ENCODE data around the gene EIF4G3.
"Not testable (repeated sequence)": the region's sequence is repeated elsewhere in the genome, so short reads cannot be mapped to it uniquely, and the experiment has no call there.

EIF4G3 gene

DNA sequence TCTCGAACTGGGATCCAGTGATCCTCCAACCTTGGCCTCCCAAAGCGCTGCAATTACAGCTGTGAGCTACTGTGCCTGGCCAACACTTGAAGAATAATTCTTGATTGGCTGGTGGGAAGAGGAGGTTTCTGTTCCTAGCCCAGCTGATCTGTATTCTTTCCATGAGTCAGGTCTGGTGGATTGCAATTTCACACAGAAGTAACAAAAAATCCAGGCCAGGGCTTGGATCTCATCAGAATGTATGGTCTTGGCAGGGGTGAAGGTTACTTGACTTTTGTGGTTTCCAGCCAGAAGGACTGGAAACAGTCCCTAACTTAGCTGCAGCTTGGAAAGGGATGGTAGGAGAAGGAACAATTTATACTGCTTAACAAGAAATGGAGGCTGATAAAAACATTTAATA is 384.5 kb downstream of the EIF4G3 start:
- DNase-seq: no peak

DNA sequence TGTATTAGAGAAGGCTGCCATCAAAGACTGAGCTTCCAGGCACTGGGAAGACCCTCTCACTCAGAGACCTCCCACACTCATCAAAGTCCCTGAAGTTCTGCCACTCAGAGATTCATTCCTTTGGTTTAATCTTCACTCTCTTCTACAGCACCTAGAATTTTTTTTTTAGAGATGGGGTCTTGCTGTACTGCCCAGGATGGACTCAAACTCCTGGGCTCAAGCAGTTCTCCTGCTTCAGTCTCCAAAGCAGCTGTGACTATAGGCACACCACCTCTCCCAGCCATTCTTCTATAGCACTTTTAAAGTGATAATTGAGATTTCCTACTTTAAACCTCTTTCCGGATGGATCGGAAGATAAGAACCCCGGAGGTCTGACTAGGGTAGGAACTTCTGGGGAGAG is 385.9 kb downstream of the EIF4G3 start:
- no peak for DNase-seq

DNA sequence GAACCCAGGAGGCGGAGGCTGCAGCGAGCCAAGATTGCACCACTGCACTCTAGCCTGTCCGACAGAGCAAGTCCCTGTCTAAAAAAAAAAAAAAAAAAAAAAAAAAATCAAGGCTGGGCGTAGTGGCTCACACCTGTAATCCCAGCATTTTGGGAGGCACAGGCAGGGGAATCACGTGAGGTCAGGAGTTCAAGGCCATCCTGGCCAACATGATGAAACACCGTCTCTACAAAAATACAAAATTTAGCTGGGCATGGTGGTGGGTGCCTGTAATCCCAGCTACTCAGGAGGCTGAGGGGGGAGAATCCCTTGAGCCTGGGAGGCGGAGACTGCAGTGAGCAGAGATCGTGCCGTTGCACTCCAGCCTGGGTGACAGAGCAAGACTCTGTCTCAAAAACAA is 387.1 kb downstream of the EIF4G3 start:
- not testable (repeated sequence) for DNase-seq

DNA sequence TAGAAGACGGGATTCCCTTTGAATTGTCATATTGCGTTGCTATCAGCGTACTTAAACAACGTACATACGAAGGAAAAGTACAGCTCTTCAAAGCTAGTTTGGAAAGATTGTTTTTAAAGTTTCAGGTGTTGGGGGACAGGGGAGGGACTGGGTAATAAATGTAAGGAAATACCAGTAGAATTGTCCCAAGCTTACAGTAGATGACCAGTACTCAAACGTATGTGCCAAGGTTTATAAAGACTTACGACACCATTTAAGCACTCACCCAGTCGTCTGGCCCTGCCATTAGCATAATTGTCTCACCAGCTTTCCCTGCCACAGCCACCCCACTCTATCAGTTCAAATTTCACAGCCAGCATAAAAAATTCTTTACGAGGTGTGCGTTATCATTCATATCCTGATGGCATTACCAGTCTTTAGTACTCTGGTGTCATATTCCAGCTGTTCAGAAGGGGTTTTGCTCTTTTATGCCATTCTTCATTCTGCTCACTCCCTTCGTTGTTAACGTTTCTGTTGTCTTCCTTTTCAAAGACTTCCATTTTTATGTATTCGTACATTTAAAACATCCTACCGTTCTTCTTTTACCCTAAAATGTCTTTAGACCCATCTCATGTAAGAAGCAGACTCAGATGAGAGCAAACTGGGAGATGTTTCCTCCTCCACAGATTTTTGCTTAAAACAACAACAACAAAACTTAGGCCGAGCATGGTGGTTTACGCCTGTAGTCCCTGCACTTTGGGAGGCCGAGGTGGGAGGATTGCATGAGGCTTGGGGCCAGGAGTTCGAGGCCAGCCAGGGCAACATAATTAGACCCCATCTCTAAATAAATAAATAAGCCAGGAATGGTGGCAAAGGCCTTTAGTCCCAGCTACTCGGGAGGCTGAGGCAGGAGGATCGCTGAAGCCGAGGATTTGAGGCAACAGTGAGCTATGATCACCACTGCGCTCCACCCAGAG is 388.6 kb downstream of the EIF4G3 start:
- DNase-seq: no peak

DNA sequence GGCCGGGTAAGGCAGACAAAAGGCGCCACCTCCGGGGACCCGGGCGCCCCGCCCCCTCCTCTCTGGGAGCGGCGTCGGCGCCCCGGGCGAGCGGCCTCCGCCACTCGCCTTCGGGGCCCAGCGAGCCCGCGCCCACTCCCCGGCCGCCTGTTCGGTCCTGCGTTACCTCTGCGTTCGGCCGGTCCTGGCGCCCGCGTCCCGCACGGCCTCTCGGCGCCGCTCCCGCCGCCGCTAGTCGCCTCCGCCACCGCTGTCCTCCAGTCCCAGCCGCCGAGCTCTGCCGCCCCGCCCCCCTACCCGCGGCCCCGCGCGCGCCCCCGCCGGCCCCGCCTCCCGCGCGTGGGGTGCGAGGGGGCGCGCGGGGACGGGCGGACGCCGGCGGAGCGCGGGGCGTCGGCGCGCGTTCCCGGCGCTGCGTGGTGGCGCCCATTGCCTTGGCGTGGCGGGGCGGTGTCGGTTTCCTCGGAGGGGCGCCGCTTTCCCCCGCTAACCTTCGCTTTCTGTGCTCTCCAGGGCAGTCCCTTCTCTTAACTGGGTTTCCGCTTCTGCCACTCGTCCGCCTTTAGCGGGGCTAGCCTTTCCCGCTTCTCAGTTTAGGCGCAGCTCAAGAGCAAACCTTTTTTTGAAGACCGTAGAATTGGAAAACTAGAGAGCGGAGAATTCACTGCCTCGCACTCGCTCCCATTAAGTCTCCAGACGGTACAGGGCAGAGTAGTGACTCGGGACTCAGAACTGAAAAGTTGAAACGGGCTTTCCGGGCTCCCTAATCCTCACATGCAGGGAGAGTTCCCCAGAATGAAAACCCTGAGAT is 389.5 kb downstream of the EIF4G3 start, which contains the start of gene HP1BP3:
Gene HP1BP3, minus strand, starts transcription at position 279 of the 811 bp plus-strand sequence. CDS start 6,867 bp downstream, outside the sequence.
- DNase-seq: peak; percentile 74 to 97 (median 88)

DNA sequence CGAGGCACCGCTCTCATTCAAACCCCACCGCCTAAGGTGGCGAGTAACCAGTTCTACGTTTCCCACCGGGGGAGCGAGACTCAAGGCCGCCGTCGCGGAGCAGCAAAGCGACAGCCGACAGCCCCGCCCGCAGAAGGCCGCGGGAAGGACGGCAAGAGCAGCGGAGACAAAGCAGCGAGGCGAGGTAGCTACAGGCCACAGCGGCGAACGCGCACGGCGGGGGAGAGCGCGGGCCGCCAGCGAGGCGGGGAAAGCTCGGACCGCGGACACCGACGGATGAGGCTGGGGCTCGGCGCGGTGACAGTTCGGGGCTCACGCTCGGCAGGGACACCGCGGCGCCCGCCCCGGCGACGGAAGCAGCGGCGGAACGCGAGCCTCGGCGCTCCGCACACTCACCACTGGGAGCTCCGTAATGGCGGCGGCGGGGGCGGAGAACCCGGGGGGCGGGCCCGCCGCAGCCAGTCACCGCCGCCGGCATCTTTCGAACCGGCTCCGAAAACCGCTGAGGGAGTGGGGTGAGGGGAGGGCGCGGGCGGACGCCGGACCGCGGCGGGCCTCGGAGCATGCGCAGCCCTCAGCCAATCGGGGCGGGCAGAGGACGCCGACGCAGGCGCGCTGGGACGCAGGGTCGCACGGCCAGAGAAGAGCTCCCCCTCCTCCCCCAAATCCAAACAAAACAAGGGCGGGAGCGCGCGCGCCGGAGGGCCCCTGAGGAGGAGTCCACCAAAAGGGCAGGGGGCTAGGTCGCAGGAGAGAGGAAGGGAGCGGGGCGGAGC is 390.3 kb downstream of the EIF4G3 start:
- peak; percentile 92 to 99 (median 92) for DNase-seq

DNA sequence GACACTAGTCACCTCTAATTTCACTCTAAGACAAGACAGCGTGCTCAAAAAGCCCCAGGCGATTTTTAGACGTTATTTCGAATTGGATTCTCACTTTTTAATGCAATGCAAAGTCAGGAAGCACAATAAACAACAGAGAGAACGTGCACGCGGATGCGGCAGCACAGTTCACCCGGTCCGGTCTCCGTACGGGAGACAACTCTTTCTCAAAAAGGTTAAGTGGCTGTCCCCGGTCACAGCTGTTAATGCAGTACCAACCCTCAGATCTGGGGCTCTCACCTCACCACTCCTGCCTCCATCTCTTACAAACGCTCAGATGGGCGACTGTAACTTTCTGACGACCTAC is 390.8 kb downstream of the EIF4G3 start:
- peak in 1 of 6 experiments; percentile 36 for DNase-seq

DNA sequence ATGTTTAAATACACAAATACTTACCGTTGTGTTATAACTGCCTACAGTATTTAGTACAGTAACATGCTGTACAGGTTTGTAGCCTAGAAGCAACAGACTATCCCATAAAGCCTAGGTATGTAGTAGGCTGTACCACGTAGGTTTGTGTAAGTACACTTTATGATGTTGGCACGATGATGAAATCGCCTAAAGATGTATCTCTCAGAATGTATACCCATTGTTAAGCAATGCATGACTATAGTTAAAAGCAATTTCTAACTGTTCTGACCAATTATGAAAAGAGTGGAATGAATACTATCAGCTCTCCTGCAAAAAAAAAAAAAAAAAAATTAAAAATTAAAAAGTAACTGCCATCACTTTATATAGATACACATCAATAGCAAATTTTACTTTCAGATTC is 401.0 kb downstream of the EIF4G3 start:
- DNase-seq: no peak

DNA sequence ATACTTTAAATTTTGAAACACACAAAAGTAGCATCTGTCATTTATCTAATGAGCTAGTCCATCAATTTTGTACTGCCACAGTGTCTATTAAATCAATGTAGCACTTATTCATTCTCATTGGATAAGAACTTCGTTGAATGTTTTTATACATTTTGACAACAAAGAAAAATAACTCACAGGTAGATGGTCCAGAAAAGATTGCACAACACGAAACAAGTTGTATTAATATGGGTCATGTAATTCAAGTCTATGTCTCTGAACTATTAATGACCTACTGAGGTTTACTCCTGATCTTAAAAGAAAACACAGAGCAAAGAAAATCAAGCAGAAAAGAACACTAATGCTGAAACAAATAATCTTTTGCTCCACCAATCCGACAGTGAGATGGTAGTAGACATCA is 404.9 kb downstream of the EIF4G3 start:
- DNase-seq: no peak

DNA sequence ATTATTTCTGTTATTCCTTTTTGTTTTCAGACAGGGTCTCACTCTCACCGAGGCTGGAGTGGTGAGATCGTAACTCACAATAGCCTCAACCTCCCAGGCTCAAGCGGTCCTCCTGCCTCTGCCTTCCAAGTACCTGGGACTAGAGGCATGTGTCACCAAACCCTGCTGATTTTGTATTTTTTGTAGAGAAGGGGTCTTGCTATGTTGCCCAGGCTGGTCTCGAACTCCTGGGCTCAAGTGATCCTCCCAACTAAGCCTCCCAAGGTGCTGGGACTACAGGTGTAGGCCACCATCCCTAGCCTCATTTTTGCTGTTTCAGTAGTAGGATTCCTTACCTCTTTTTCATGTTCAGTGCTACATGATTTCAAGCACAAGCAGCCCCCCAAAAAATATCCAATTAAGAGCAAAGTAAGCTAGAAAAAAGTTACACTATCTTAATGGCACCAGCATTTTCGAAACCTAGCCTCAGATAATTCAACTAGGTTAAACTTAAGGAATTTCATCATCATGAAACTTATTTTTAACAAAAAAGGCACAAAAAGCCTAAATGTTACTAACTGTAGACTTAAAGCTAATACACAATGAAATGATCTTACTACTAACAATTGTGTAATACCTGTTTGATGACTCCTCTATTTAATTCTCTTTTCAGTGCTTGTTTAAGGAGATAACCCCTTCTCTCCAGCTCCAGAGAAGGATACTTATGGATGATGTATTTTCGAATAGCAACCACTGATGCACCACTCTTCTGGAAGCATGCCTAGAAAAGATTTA is 406.2 kb downstream of the EIF4G3 start:
- no peak for DNase-seq

DNA sequence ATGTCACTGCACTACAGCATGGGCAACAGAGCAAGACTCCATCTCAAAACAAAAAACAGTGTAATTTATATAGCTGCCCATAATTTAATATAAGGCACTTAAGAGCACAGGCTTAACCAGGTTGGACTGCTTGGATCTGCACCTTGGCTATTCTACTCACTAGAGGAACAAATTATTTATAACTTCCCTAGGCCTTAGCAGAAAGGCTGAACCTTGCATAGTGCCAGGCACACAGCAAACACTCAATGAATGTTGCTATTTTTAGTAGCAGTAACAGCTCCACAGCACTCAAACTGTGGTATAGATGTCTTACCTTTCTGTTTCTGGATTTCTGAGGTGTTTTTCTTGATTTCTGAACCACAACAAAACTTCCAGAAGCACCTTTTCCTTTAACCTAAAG is 409.4 kb downstream of the EIF4G3 start:
- no peak for DNase-seq

DNA sequence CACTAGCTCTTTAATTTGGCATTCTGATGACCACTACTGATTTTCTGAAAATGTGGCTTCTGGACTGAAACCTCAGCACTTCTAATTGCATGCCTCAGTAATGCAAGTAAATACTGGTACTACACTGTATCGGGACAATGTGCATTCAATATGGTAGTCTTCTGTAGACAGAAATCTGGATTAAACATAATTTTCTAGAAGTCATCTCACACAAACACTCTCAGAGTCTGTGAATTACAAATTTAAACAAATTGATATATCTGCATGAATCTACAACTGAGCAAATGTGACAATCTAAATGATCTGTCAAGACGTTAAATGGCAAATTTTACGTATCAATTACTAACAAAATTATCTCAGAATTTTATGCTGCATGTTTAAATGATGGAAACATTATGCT is 413.3 kb downstream of the EIF4G3 start:
- DNase-seq: no peak

DNA sequence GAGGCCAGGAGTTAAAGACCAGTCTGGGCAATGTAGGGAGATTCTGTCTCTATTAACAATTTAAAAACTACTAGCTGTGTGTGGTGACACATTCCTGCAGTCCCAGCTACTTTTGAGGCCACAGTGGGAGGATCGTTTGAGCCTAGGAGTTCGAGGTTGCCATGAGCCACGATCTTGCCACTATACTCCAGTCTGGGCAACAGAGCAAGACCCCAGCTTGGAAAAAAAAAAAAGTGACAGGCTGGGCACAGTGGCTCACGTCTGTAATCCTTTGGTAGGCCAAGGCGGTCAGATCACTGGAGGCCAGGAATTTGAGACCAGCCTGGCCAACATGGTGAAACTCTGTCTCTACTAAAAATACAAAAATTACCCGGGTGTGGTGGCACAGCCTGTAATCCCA is 416.4 kb downstream of the EIF4G3 start:
- no peak for DNase-seq
